Breast epithelium (tissue), 3 donors: Measurements from ENCODE around the gene CDK4.

Experiments
- POLR2A ChIP-seq: fragments of 450-650 bp; IDR thresholded peaks from one replicate; pipeline ENCODE4 v1.6.1; 2016; ENCODE audit warnings: antibody characterized with exemption, mild to moderate bottlenecking, moderate library complexity
- TF ChIP-seq, protein P1 (sequence below), 3 donors: fragments of 450-650 bp; IDR thresholded peaks; one replicate each; pipeline ENCODE4 v1.5.1; 2016 to 2017; ENCODE audit warnings: antibody characterized with exemption in 3 of 3, mild to moderate bottlenecking in 3 of 3, moderate library complexity in 3 of 3

DNA sequence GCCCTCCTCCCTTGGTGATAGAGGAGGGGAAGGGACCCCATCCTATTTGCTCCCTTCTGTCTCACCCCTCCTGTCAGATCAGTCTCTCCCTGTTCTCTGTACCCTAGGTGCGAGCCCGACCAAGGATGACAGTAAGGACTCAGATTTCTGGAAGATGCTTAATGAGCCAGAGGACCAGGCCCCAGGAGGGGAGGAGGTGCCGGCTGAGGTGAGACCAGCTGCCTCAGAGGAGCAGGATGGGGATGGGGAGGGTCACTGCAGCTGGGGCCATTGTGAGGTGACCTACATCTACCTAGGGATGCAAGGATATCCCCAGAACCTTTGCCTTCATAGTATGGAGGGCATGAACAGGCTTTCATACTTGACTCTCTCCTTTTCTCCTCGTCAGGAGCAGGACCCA lies 35.8 kb downstream of the CDK4 start:
- no peak for TF ChIP-seq POLR2A
- TF ChIP-seq, protein P1, sequence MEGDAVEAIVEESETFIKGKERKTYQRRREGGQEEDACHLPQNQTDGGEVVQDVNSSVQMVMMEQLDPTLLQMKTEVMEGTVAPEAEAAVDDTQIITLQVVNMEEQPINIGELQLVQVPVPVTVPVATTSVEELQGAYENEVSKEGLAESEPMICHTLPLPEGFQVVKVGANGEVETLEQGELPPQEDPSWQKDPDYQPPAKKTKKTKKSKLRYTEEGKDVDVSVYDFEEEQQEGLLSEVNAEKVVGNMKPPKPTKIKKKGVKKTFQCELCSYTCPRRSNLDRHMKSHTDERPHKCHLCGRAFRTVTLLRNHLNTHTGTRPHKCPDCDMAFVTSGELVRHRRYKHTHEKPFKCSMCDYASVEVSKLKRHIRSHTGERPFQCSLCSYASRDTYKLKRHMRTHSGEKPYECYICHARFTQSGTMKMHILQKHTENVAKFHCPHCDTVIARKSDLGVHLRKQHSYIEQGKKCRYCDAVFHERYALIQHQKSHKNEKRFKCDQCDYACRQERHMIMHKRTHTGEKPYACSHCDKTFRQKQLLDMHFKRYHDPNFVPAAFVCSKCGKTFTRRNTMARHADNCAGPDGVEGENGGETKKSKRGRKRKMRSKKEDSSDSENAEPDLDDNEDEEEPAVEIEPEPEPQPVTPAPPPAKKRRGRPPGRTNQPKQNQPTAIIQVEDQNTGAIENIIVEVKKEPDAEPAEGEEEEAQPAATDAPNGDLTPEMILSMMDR (IDR thresholded peaks at IDR 0.05) = no peak
